Upper lobe of left lung (tissue), 4 donors: ENCODE data around the gene DISC1.

ENCODE experiments used
- CTCF ChIP-seq, 6 experiments: fragments of 450-650 bp in 4 of 6; fragments of 200-600 bp in 2 of 6; sonication (generic) in 2 of 6; IDR thresholded peaks; one replicate each; pipeline ENCODE4 v1.5.1; 2016 to 2019; ENCODE audit warnings: antibody characterized with exemption in 6 of 6
- EP300 ChIP-seq, 4 donors: sonication (generic); formaldehyde crosslinking; IDR thresholded peaks; one replicate each; pipeline ENCODE4 v1.5.1; 2017; ENCODE audit warnings: antibody characterized with exemption in 4 of 4, control low read depth in 2 of 4
- POLR2A ChIP-seq, 4 donors: fragments of 450-650 bp; IDR thresholded peaks; one replicate each; pipeline ENCODE4 v1.5.1; 2016 to 2017; ENCODE audit warnings: antibody characterized with exemption in 4 of 4, mild to moderate bottlenecking in 2 of 4
- POLR2AphosphoS5 ChIP-seq, 2 donors: sonication (generic); formaldehyde crosslinking; IDR thresholded peaks; one replicate each; pipeline ENCODE4 v1.5.1; 2017; ENCODE audit warnings: antibody characterized with exemption in 2 of 2

- TF ChIP-seq EP300 (IDR thresholded peaks at IDR 0.05) (no peak), CTCF (IDR thresholded peaks at IDR 0.05) (no peak), POLR2AphosphoS5 (IDR thresholded peaks at IDR 0.05) (no peak), POLR2A (IDR thresholded peaks at IDR 0.05) (no peak)
Measured at GRCh38 chr1:231643071-231643934, 16.7 kb downstream of the DISC1 start.
